GM23338 (cell line): ENCODE results near the gene PHACTR1. TPM values are rescaled to one million over a fixed set of nuclear protein-coding genes. Genes with fewer than 3 reads are reported as not detected.
A peak's percentile ranks its signal among the peaks of the same experiment; 100 is the strongest.

Experiments
- ATAC-seq: fragments of 200-7000 bp; cut with Tn5 transposase; 3 replicates; pipeline ENCODE4 v1.9.1; 2020
- DNase-seq: peaks from one replicate; pipeline ENCODE4 v3.0.0-alpha.2; 2015; ENCODE audit warnings: low spot score
- H2AFZ ChIP-seq: fragments of 200-600 bp; sonication (generic); 2 replicates; pipeline ENCODE4 v1.8.0; 2016; ENCODE audit warnings: antibody characterized with exemption, mild to moderate bottlenecking, moderate library complexity
- H3F3A ChIP-seq: fragments of 200-600 bp; sonication (generic); replicated peaks from 2 replicates; pipeline ENCODE4 v1.8.0; 2017; ENCODE audit warnings: antibody characterized with exemption, mixed run types, low read depth
- H3K27ac ChIP-seq: fragments of 200-600 bp; sonication (generic); 2 replicates; pipeline ENCODE4 v1.6.1; 2016; ENCODE audit warnings: low read depth
- H3K27me3 ChIP-seq: fragments of 200-600 bp; sonication (generic); 2 replicates; pipeline ENCODE4 v1.8.0; 2016; ENCODE audit warnings: mild to moderate bottlenecking, mixed run types, moderate library complexity; ENCODE audit not compliant: insufficient read depth
- H3K36me3 ChIP-seq: fragments of 200-600 bp; sonication (generic); 2 replicates; pipeline ENCODE4 v1.8.0; 2016; ENCODE audit warnings: mild to moderate bottlenecking; ENCODE audit not compliant: insufficient read depth
- H3K4me1 ChIP-seq: fragments of 200-600 bp; sonication (generic); 2 replicates; pipeline ENCODE4 v1.8.0; 2016; ENCODE audit warnings: mild to moderate bottlenecking, moderate library complexity; ENCODE audit not compliant: insufficient read depth
- H3K4me2 ChIP-seq: fragments of 200-600 bp; sonication (generic); 2 replicates; pipeline ENCODE4 v1.7.1; 2017; ENCODE audit warnings: mixed run types
- H3K4me3 ChIP-seq: fragments of 200-600 bp; sonication (generic); 2 replicates; pipeline ENCODE4 v1.6.1; 2016; ENCODE audit warnings: mixed run types
- H3K79me2 ChIP-seq: fragments of 200-600 bp; sonication (generic); replicated peaks from 2 replicates; pipeline ENCODE4 v1.8.0; 2017; ENCODE audit warnings: mild to moderate bottlenecking; ENCODE audit not compliant: insufficient read depth
- H3K9me2 ChIP-seq: fragments of 200-600 bp; sonication (generic); 2 replicates; pipeline ENCODE4 v1.8.0; 2017; ENCODE audit not compliant: insufficient read depth
- H4K20me1 ChIP-seq: fragments of 200-600 bp; sonication (generic); replicated peaks from 2 replicates; pipeline ENCODE4 v1.8.0; 2017; ENCODE audit warnings: mild to moderate bottlenecking; ENCODE audit not compliant: insufficient read depth
- H3K27ac Mint-ChIP-seq: 2 replicates; pipeline ENCODE4 v1.8.0; 2020; ENCODE audit warnings: inconsistent platforms, mild to moderate bottlenecking, moderate library complexity, mixed read lengths
- H3K27me3 Mint-ChIP-seq: 3 replicates; pipeline ENCODE4 v1.8.0; 2022; ENCODE audit warnings: low read depth, mild to moderate bottlenecking, moderate library complexity, mixed read lengths, inconsistent platforms; ENCODE audit not compliant: insufficient read depth, poor library complexity
- H3K36me3 Mint-ChIP-seq: 3 replicates; pipeline ENCODE4 v1.8.0; 2021; ENCODE audit warnings: low read depth, mild to moderate bottlenecking, inconsistent platforms, moderate library complexity, mixed read lengths
- H3K4me1 Mint-ChIP-seq: 3 replicates; pipeline ENCODE4 v1.8.0; 2020; ENCODE audit warnings: mild to moderate bottlenecking, inconsistent platforms, mixed read lengths
- H3K4me3 Mint-ChIP-seq: 3 replicates; pipeline ENCODE4 v1.8.0; 2021; ENCODE audit warnings: moderate library complexity, mild to moderate bottlenecking, inconsistent platforms, mixed read lengths
- H3K9me3 Mint-ChIP-seq: 3 replicates; pipeline ENCODE4 v1.8.0; 2020; ENCODE audit warnings: moderate library complexity, mild to moderate bottlenecking, inconsistent platforms, mixed read lengths
- CREB1 ChIP-seq: fragments of 250-450 bp; sonication (Bioruptor Pico); IDR thresholded peaks from 2 replicates; pipeline ENCODE4 v1.5.0; 2020; ENCODE audit warnings: low read depth, mild to moderate bottlenecking, moderate library complexity
- CTCF ChIP-seq, 2 experiments: fragments of 200-600 bp in 1 of 2; sonication (generic) in 1 of 2; conservative IDR thresholded peaks; 2 replicates each; pipeline versions ENCODE4 v1.5.1 to v1.6.1; 2016 to 2017; ENCODE audit warnings: antibody characterized with exemption in 2 of 2, low read depth in 2 of 2, mild to moderate bottlenecking in 2 of 2, moderate library complexity in 1 of 2
- EZH2 ChIP-seq: fragments of 200-600 bp; sonication (generic); IDR thresholded peaks from one replicate; pipeline ENCODE4 v1.8.0; 2017; ENCODE audit warnings: antibody characterized with exemption, mild to moderate bottlenecking, low read depth; ENCODE audit not compliant: unreplicated experiment
- EZH2phosphoT487 ChIP-seq: fragments of 200-600 bp; sonication (generic); IDR thresholded peaks from one replicate; pipeline ENCODE4 v1.8.1; 2018; ENCODE audit warnings: antibody characterized with exemption; ENCODE audit not compliant: unreplicated experiment
- JUNB ChIP-seq: IDR thresholded peaks from one replicate; pipeline ENCODE4 v1.6.1; 2016; ENCODE audit warnings: antibody characterized with exemption; ENCODE audit not compliant: unreplicated experiment
- NANOG ChIP-seq: IDR thresholded peaks from 2 replicates; pipeline ENCODE4 v1.6.1; 2016; ENCODE audit warnings: antibody characterized with exemption, borderline replicate concordance
- POLR2AphosphoS5 ChIP-seq: IDR thresholded peaks from 2 replicates; pipeline ENCODE4 v1.6.1; 2016; ENCODE audit warnings: antibody characterized with exemption, low read depth
- REST ChIP-seq: IDR thresholded peaks from one replicate; pipeline ENCODE4 v1.6.1; 2018; ENCODE audit warnings: antibody characterized with exemption; ENCODE audit not compliant: unreplicated experiment
- STAT1 ChIP-seq: IDR thresholded peaks from one replicate; pipeline ENCODE4 v1.6.1; 2016; ENCODE audit warnings: antibody characterized with exemption; ENCODE audit not compliant: unreplicated experiment
- ZNF114 ChIP-seq: fragments of 250-450 bp; sonication (Bioruptor Pico); IDR thresholded peaks from 2 replicates; pipeline ENCODE4 v1.5.0; 2020; ENCODE audit warnings: mild to moderate bottlenecking, moderate library complexity
- ZNF331 ChIP-seq: fragments of 250-450 bp; sonication (Bioruptor Pico); IDR thresholded peaks from 2 replicates; pipeline ENCODE4 v1.5.0; 2020; ENCODE audit warnings: low read depth, mild to moderate bottlenecking, moderate library complexity
- polyA plus RNA-seq: library from polyadenylated mRNA; unstranded; fragments of >200 nt; fragmentation: Nextera tagmentation; extraction: Ambion mirVana; gene quantifications from 2 replicates; pipeline ENCODE4 v1.2.1, GENCODE V29; 2016
- total RNA-seq: library from RNA; depleted of rRNA; stranded (reverse); fragments of >200 nt; shearing (Covaris generic); gene quantifications from 2 replicates; pipeline ENCODE4 v1.2.3, GENCODE V29; 2014
- TF ChIP-seq, protein P1 (sequence below): IDR thresholded peaks from 2 replicates; pipeline ENCODE4 v1.6.1; 2016; ENCODE audit warnings: antibody characterized with exemption
- TF ChIP-seq, protein P2 (sequence below): fragments of 250-450 bp; sonication (Bioruptor Pico); IDR thresholded peaks from 2 replicates; pipeline ENCODE4 v1.5.0; 2020; ENCODE audit warnings: mild to moderate bottlenecking, moderate library complexity

Gene PHACTR1
- total and polyA plus RNA-seq, 2 experiments from 2014 or later = 5.9 to 19.3 TPM

GRCh38 chr6:13268913-13269518 lies 552.4 kb downstream of the PHACTR1 start:
- ATAC-seq (peak; percentile 61), DNase-seq (peak; percentile 57)
- no peaks in the 10 kb centered on the region for H3K27me3 ChIP-seq
- H4K20me1 ChIP-seq = no peaks in the 10 kb centered on the region
- Mint-ChIP-seq H3K36me3 (peaks cover 12% of the 10 kb centered on the region), H3K4me3 (no peak overlapping the region), H3K4me1 (peaks cover 16% of the 10 kb centered on the region), H3K27ac (peak overlapping the region; percentile 31; the same call in 1 of the 2 replicates), H3K27me3 (no peaks in the 10 kb centered on the region), H3K9me3 (peaks cover 3% of the 10 kb centered on the region; the same call in 2 of the 3 replicates)
- no peak overlapping the region for H3K4me3 ChIP-seq
- TF ChIP-seq, protein P1, sequence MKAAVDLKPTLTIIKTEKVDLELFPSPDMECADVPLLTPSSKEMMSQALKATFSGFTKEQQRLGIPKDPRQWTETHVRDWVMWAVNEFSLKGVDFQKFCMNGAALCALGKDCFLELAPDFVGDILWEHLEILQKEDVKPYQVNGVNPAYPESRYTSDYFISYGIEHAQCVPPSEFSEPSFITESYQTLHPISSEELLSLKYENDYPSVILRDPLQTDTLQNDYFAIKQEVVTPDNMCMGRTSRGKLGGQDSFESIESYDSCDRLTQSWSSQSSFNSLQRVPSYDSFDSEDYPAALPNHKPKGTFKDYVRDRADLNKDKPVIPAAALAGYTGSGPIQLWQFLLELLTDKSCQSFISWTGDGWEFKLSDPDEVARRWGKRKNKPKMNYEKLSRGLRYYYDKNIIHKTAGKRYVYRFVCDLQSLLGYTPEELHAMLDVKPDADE = no peak
- TF ChIP-seq NANOG (no peak), EZH2 (no peak), CREB1 (CRISPR knock-in tag) (no peak), ZNF331 (CRISPR knock-in tag) (no peak), REST (no peak), POLR2AphosphoS5 (no peak), STAT1 (no peak), CTCF (conservative IDR thresholded peaks at IDR 0.05; ENCODE audit: low read depth in 2 of 2) (no peak), ZNF114 (CRISPR knock-in tag) (no peak), JUNB (no peak), EZH2phosphoT487 (no peak)
- TF ChIP-seq, protein P2, sequence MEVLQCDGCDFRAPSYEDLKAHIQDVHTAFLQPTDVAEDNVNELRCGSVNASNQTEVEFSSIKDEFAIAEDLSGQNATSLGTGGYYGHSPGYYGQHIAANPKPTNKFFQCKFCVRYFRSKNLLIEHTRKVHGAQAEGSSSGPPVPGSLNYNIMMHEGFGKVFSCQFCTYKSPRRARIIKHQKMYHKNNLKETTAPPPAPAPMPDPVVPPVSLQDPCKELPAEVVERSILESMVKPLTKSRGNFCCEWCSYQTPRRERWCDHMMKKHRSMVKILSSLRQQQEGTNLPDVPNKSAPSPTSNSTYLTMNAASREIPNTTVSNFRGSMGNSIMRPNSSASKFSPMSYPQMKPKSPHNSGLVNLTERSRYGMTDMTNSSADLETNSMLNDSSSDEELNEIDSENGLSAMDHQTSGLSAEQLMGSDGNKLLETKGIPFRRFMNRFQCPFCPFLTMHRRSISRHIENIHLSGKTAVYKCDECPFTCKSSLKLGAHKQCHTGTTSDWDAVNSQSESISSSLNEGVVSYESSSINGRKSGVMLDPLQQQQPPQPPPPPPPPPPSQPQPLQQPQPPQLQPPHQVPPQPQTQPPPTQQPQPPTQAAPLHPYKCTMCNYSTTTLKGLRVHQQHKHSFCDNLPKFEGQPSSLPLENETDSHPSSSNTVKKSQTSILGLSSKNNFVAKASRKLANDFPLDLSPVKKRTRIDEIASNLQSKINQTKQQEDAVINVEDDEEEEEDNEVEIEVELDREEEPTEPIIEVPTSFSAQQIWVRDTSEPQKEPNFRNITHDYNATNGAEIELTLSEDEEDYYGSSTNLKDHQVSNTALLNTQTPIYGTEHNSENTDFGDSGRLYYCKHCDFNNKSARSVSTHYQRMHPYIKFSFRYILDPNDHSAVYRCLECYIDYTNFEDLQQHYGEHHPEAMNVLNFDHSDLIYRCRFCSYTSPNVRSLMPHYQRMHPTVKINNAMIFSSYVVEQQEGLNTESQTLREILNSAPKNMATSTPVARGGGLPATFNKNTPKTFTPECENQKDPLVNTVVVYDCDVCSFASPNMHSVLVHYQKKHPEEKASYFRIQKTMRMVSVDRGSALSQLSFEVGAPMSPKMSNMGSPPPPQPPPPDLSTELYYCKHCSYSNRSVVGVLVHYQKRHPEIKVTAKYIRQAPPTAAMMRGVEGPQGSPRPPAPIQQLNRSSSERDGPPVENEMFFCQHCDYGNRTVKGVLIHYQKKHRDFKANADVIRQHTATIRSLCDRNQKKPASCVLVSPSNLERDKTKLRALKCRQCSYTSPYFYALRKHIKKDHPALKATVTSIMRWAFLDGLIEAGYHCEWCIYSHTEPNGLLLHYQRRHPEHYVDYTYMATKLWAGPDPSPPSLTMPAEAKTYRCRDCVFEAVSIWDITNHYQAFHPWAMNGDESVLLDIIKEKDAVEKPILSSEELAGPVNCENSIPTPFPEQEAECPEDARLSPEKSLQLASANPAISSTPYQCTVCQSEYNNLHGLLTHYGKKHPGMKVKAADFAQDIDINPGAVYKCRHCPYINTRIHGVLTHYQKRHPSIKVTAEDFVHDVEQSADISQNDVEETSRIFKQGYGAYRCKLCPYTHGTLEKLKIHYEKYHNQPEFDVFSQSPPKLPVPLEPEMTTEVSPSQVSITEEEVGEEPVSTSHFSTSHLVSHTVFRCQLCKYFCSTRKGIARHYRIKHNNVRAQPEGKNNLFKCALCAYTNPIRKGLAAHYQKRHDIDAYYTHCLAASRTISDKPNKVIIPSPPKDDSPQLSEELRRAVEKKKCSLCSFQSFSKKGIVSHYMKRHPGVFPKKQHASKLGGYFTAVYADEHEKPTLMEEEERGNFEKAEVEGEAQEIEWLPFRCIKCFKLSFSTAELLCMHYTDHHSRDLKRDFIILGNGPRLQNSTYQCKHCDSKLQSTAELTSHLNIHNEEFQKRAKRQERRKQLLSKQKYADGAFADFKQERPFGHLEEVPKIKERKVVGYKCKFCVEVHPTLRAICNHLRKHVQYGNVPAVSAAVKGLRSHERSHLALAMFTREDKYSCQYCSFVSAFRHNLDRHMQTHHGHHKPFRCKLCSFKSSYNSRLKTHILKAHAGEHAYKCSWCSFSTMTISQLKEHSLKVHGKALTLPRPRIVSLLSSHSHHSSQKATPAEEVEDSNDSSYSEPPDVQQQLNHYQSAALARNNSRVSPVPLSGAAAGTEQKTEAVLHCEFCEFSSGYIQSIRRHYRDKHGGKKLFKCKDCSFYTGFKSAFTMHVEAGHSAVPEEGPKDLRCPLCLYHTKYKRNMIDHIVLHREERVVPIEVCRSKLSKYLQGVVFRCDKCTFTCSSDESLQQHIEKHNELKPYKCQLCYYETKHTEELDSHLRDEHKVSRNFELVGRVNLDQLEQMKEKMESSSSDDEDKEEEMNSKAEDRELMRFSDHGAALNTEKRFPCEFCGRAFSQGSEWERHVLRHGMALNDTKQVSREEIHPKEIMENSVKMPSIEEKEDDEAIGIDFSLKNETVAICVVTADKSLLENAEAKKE (CRISPR knock-in tag) = no peak
- H3K9me2 ChIP-seq = 0 out of 2 replicates have a peak, but pooled peaks cover 5% of the 10 kb centered on the region
- no peaks in the 10 kb centered on the region for H3F3A ChIP-seq
- H3K36me3 ChIP-seq = no peaks in the 10 kb centered on the region
- H3K79me2 ChIP-seq = no peaks in the 10 kb centered on the region
- H3K4me2 ChIP-seq = no peak overlapping the region
- no peak overlapping the region for H2AFZ ChIP-seq
- H3K4me1 ChIP-seq = 0 out of 2 replicates have a peak, but pooled peaks cover 2% of the 10 kb centered on the region
- no peak overlapping the region for H3K27ac ChIP-seq
